ENCODE results near the gene SPRYD4.
"Not testable (repeated sequence)": the region's sequence is repeated elsewhere in the genome, so short reads cannot be mapped to it uniquely, and the experiment has no call there.

DNA sequence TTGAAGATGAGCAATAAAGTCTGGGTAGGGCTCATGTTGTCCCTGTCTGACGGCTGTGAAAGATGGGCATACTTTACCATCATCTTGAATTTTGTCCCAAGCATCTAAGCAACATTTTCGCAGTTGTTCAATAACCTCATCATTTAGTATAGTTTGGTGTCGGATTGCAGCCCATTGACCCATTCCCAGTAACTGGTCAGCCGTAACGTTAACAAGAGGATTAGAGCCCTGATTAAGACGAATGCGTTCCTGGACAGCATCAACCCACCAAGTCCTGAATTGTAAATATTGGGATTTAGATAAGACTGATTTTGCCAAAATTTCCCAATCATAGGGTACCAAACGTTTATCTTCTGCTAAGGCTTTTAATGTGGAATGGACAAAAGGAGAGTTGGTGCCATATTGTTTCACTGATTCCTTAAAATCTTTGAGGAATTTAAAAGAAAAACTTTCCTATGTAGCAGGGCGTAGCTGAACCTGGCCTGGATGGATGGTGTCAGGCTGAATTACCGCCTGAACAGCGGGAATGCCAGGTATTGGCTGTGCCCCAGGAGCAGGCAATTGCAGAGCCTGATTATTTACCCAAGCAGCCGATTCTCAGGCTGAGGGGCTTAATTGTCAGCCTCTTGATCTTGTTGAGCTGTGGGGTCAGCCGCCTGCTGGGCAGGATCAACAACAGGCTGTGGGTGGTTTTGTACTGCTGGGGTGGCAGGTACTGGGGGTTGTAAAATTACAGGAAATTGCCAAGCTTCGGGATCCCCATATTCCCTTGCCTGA is 29.9 kb downstream of the SPRYD4 start:
- TF ChIP-seq ZNF639, SP2, ZNF596 (tag by site-specific recombination; IDR thresholded peaks at IDR 0.05): not testable (repeated sequence)
- TF ChIP-seq, protein P1, sequence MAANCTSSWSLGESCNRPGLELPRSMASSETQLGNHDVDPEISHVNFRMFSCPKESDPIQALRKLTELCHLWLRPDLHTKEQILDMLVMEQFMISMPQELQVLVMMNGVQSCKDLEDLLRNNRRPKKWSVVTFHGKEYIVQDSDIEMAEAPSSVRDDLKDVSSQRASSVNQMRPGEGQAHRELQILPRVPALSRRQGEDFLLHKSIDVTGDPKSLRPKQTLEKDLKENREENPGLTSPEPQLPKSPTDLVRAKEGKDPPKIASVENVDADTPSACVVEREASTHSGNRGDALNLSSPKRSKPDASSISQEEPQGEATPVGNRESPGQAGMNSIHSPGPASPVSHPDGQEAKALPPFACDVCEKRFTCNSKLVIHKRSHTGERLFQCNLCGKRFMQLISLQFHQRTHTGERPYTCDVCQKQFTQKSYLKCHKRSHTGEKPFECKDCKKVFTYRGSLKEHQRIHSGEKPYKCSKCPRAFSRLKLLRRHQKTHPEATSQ (tag by site-specific recombination; IDR thresholded peaks at IDR 0.05): not testable (repeated sequence)
- TF ChIP-seq, protein P2, sequence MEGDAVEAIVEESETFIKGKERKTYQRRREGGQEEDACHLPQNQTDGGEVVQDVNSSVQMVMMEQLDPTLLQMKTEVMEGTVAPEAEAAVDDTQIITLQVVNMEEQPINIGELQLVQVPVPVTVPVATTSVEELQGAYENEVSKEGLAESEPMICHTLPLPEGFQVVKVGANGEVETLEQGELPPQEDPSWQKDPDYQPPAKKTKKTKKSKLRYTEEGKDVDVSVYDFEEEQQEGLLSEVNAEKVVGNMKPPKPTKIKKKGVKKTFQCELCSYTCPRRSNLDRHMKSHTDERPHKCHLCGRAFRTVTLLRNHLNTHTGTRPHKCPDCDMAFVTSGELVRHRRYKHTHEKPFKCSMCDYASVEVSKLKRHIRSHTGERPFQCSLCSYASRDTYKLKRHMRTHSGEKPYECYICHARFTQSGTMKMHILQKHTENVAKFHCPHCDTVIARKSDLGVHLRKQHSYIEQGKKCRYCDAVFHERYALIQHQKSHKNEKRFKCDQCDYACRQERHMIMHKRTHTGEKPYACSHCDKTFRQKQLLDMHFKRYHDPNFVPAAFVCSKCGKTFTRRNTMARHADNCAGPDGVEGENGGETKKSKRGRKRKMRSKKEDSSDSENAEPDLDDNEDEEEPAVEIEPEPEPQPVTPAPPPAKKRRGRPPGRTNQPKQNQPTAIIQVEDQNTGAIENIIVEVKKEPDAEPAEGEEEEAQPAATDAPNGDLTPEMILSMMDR (tag by site-specific recombination; IDR thresholded peaks at IDR 0.05): not testable (repeated sequence)

Data from HEK293 (cell line).